HG02623 (cell line): Measurements from ENCODE around the gene TXLNB.
"Not testable (repeated sequence)": the region's sequence is repeated elsewhere in the genome, so short reads cannot be mapped to it uniquely, and the experiment has no call there.

Source experiments
- ATAC-seq: cut with Tn5 transposase; IDR thresholded peaks from one replicate; pipeline ENCODE4 v1.9.1; 2021; ENCODE audit warnings: moderate library complexity; ENCODE audit not compliant: unreplicated experiment

Gene TXLNB

GRCh38 chr6:139313229-139313628 lies 21.4 kb upstream of the TXLNB start:
- ATAC-seq: no peak

GRCh38 chr6:139311831-139312230 lies 20.0 kb upstream of the TXLNB start:
- ATAC-seq: no peak

GRCh38 chr6:139308936-139309603 lies 17.3 kb upstream of the TXLNB start:
- peak; percentile 5 for ATAC-seq

- ATAC-seq: peak; percentile 69
These were observed 16.6 kb upstream of the TXLNB start for GRCh38 chr6:139308286-139308916.

- ATAC-seq: no peak
These were observed 14.6 kb upstream of the TXLNB start for GRCh38 chr6:139306291-139306981.

- no peak for ATAC-seq
These were observed 11.4 kb upstream of the TXLNB start for GRCh38 chr6:139303185-139303584.

GRCh38 chr6:139297921-139298320 lies 6.1 kb upstream of the TXLNB start:
- no peak for ATAC-seq

- no peak for ATAC-seq
These were observed 5.1 kb upstream of the TXLNB start for GRCh38 chr6:139296927-139297326.

GRCh38 chr6:139295901-139296300 lies 4.1 kb upstream of the TXLNB start:
- ATAC-seq: no peak

GRCh38 chr6:139294090-139294489 lies 2.3 kb upstream of the TXLNB start:
- no peak for ATAC-seq

- ATAC-seq: not testable (repeated sequence)
These were observed 1.4 kb upstream of the TXLNB start for GRCh38 chr6:139293230-139293629.

GRCh38 chr6:139290787-139291311 lies 949 bp downstream of the TXLNB start:
- peak; percentile 75 for ATAC-seq

GRCh38 chr6:139289233-139289632 lies 2.6 kb downstream of the TXLNB start:
- ATAC-seq: no peak

- ATAC-seq: no peak
These were observed 3.2 kb downstream of the TXLNB start for GRCh38 chr6:139288496-139289040.

GRCh38 chr6:139287868-139288267 lies 3.9 kb downstream of the TXLNB start:
- ATAC-seq: no peak

- ATAC-seq: not testable (repeated sequence)
These were observed 5.4 kb downstream of the TXLNB start for GRCh38 chr6:139286438-139286837.

GRCh38 chr6:139285590-139285989 lies 6.2 kb downstream of the TXLNB start:
- ATAC-seq: no peak

GRCh38 chr6:139284789-139285188 lies 7.0 kb downstream of the TXLNB start:
- ATAC-seq: no peak

GRCh38 chr6:139282684-139283083 lies 9.1 kb downstream of the TXLNB start:
- ATAC-seq: no peak

GRCh38 chr6:139278190-139278589 lies 13.6 kb downstream of the TXLNB start:
- no peak for ATAC-seq

- ATAC-seq: no peak
These were observed 14.2 kb downstream of the TXLNB start for GRCh38 chr6:139277587-139277986.

- ATAC-seq: no peak
These were observed 14.6 kb downstream of the TXLNB start for GRCh38 chr6:139277161-139277560.
